Gastroesophageal sphincter (tissue), 4 donors: ENCODE data around the gene ERH. TPM values are rescaled to one million over a fixed set of nuclear protein-coding genes. Genes with fewer than 3 reads are reported as not detected.

Experiments used
- ATAC-seq: fragments of 150-250 bp; one replicate; pipeline ENCODE4 v1.9.1; 2016; ENCODE audit warnings: mild to moderate bottlenecking, moderate library complexity
- H3K27ac ChIP-seq, 4 donors: fragments of 200-600 bp; sonication (generic) in 3 of 4; 1 replicate in 3 of 4; 2 replicates in 1 of 4; pipeline ENCODE4 v1.5.1; 2016 to 2019
- H3K27me3 ChIP-seq: fragments of 200-600 bp; sonication (generic); one replicate; pipeline ENCODE4 v1.5.1; 2019
- H3K36me3 ChIP-seq, 2 donors: fragments of 200-600 bp; sonication (generic); one replicate each; pipeline ENCODE4 v1.5.1; 2019; ENCODE audit warnings: control low read depth in 1 of 2
- H3K4me1 ChIP-seq, 3 donors: fragments of 200-600 bp; sonication (generic); 1 replicate in 2 of 3; 2 replicates in 1 of 3; pipeline ENCODE4 v1.5.1; 2016 to 2019; ENCODE audit warnings: control low read depth in 2 of 3
- H3K4me3 ChIP-seq, 2 donors: fragments of 200-600 bp; sonication (generic); one replicate each; pipeline ENCODE4 v1.5.1; 2019; ENCODE audit warnings: mild to moderate bottlenecking in 1 of 2, moderate library complexity in 1 of 2
- H3K9me3 ChIP-seq, 3 donors: fragments of 200-600 bp; sonication (generic); one replicate each; pipeline ENCODE4 v1.5.1; 2017 to 2019; ENCODE audit warnings: control low read depth in 2 of 3
- EP300 ChIP-seq: sonication (generic); formaldehyde crosslinking; IDR thresholded peaks from one replicate; pipeline ENCODE4 v1.6.1; 2017; ENCODE audit warnings: antibody characterized with exemption, mild to moderate bottlenecking
- POLR2A ChIP-seq, 2 donors: fragments of 450-650 bp; IDR thresholded peaks; one replicate each; pipeline ENCODE4 v1.6.1; 2017; ENCODE audit warnings: antibody characterized with exemption in 2 of 2, mild to moderate bottlenecking in 2 of 2, moderate library complexity in 1 of 2
- POLR2AphosphoS5 ChIP-seq: sonication (generic); formaldehyde crosslinking; IDR thresholded peaks from one replicate; pipeline ENCODE4 v1.6.1; 2017; ENCODE audit warnings: antibody characterized with exemption
- WGBS, 2 donors: methylation state at CpG; one replicate each; pipeline ENCODE4 v1.1.5; 2018; ENCODE audit warnings: low coverage in 1 of 2; 5-methylcytosine and 5-hydroxymethylcytosine counted together
- total RNA-seq, 4 donors: library from RNA; depleted of rRNA; stranded (reverse); fragments of >200 nt; gene quantifications; one replicate each; pipeline ENCODE4 v1.1.0, GENCODE V29; 2016
- TF ChIP-seq, protein P1 (sequence below), 4 experiments: fragments of 200-600 bp in 2 of 4; fragments of 450-650 bp in 2 of 4; sonication (generic) in 1 of 4; IDR thresholded peaks; one replicate each; pipeline ENCODE4 v1.5.1; 2017 to 2019; ENCODE audit warnings: antibody characterized with exemption in 4 of 4, mild to moderate bottlenecking in 2 of 4, moderate library complexity in 2 of 4

ERH gene
- total RNA-seq, 4 donors from 2014 or later: 70.2 to 89.8 (median 86.2) TPM

DNA sequence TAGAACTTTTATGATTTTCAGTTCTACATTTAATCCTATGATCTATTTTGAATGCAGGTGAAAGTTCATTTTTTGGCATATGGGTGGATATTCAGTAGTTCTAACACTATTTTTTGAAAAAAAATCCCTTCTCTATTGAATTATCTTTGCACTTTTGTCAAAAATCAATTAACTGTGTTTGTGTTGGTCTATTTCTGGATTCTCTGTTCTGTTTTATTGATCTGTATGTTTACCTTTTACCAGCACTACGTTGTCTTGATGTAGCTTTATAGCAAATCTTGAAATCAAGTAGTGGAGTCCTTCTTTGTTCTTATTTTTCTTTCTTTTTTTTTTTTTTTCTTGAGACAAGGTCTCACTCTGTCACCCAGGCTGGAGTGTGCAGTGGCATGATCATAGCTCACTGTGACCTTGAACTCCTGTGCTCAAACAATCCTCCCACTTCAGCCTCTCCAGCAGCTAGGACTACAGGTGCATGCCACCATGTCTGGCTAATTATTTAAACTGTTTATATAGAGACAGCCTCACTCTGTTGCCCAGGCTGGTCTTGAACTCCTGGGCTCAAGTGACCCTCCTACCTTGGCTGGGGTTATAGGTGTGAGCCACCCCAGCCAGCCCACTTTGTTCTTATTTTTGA lies 32.3 kb upstream of the ERH start:
- ATAC-seq: no peak
- H3K27me3 ChIP-seq: no peaks in the 10 kb centered on the region
- H3K4me3 ChIP-seq: no peak overlapping the region
- WGBS, 2 donors: 89 to 100% methylated on average over 1 of the region's 1 CpG
- H3K36me3 ChIP-seq: peaks cover 0 to 38% of the 10 kb centered on the region in 2 donors
- no peak overlapping the region for H3K27ac ChIP-seq
- no peak for TF ChIP-seq POLR2AphosphoS5
- TF ChIP-seq, protein P1, sequence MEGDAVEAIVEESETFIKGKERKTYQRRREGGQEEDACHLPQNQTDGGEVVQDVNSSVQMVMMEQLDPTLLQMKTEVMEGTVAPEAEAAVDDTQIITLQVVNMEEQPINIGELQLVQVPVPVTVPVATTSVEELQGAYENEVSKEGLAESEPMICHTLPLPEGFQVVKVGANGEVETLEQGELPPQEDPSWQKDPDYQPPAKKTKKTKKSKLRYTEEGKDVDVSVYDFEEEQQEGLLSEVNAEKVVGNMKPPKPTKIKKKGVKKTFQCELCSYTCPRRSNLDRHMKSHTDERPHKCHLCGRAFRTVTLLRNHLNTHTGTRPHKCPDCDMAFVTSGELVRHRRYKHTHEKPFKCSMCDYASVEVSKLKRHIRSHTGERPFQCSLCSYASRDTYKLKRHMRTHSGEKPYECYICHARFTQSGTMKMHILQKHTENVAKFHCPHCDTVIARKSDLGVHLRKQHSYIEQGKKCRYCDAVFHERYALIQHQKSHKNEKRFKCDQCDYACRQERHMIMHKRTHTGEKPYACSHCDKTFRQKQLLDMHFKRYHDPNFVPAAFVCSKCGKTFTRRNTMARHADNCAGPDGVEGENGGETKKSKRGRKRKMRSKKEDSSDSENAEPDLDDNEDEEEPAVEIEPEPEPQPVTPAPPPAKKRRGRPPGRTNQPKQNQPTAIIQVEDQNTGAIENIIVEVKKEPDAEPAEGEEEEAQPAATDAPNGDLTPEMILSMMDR (IDR thresholded peaks at IDR 0.05): no peak
- H3K9me3 ChIP-seq: no peaks in the 10 kb centered on the region
- H3K4me1 ChIP-seq: no peaks in the 10 kb centered on the region

DNA sequence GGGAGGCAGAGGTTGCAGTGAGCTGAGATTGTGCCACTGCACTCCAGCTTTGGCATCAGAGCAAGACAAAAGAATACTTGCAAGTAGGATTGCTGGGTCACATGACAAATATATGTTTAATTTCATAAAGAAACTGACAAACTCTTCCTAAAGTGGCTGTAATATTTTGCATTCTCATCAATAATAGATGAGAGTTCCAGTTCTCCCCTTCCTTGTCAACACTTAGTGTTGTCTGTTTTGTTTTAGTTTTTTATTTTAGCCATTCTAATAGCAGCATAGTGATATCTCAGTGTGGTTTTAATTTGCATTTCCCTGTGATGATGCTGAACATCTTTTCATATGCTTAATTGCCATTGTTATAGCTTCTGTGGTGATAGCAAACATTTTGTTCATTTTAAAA lies 31.5 kb upstream of the ERH start:
- TF ChIP-seq, protein P1 (IDR thresholded peaks at IDR 0.05): no peak
- TF ChIP-seq POLR2AphosphoS5 (no peak), EP300 (no peak), POLR2A (IDR thresholded peaks at IDR 0.05) (no peak)
- Histone ChIP-seq H3K9me3 (no peaks in the 10 kb centered on the region), H3K27ac (no peak overlapping the region), H3K4me3 (no peak overlapping the region), H3K36me3 (peaks cover 0 to 45% of the 10 kb centered on the region in 2 donors), H3K4me1 (no peaks in the 10 kb centered on the region), H3K27me3 (no peaks in the 10 kb centered on the region)
- no peak for ATAC-seq

GRCh38 chr14:69428289-69428998 lies 30.3 kb upstream of the ERH start:
- Histone ChIP-seq H3K9me3 (no peaks in the 10 kb centered on the region), H3K27me3 (no peaks in the 10 kb centered on the region), H3K4me1 (no peaks in the 10 kb centered on the region), H3K4me3 (no peak overlapping the region), H3K36me3 (peaks cover 0 to 57% of the 10 kb centered on the region in 2 donors), H3K27ac (no peak overlapping the region)
- TF ChIP-seq, protein P1 (IDR thresholded peaks at IDR 0.05): no peak
- TF ChIP-seq EP300: no peak
- TF ChIP-seq POLR2AphosphoS5: no peak
- no peak for ATAC-seq
- WGBS, 2 donors: 78 to 84% methylated on average over 5 to 6 of the region's 6 CpGs

DNA sequence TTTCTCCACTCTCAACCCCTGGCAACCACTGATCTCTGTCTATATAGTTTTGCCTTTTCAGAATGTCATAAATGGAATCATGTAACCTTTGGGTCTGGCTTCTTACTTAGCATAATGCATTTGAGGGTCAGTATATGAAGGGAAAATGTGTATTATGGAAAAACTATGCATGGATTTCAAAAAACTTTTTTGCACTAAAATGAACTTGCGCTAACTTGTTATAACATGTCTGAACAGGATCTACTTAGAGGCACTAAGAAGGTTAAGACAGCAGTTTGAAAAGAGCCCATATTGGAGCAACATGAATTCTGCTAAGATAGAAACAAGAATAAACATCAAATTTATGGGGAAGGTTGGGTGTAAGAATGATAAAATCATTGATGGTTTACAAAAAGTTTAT lies 29.5 kb upstream of the ERH start:
- Histone ChIP-seq H3K27me3 (no peaks in the 10 kb centered on the region), H3K36me3 (peaks cover 0 to 57% of the 10 kb centered on the region in 2 donors), H3K4me3 (no peak overlapping the region), H3K9me3 (no peaks in the 10 kb centered on the region), H3K4me1 (no peaks in the 10 kb centered on the region), H3K27ac (no peak overlapping the region)
- no peak for ATAC-seq
- 88% methylated on average over 1 of the region's 1 CpG for WGBS, 2 donors
- TF ChIP-seq EP300 (no peak), POLR2AphosphoS5 (no peak), POLR2A (IDR thresholded peaks at IDR 0.05) (no peak)
- TF ChIP-seq, protein P1 (IDR thresholded peaks at IDR 0.05): no peak
